GM19438 (cell line): ENCODE results near the gene CRYZL1.
"Not testable (repeated sequence)": the region's sequence is repeated elsewhere in the genome, so short reads cannot be mapped to it uniquely, and the experiment has no call there.

Source experiments
- ATAC-seq: cut with Tn5 transposase; IDR thresholded peaks from one replicate; pipeline ENCODE4 v1.9.1; 2021; ENCODE audit warnings: low read depth; ENCODE audit not compliant: unreplicated experiment

The CRYZL1 gene

GRCh38 chr21:33640697-33641351 is 717 bp downstream of the CRYZL1 start:
- no peak for ATAC-seq

GRCh38 chr21:33634254-33634653 is 7.3 kb downstream of the CRYZL1 start:
- no peak for ATAC-seq

DNA sequence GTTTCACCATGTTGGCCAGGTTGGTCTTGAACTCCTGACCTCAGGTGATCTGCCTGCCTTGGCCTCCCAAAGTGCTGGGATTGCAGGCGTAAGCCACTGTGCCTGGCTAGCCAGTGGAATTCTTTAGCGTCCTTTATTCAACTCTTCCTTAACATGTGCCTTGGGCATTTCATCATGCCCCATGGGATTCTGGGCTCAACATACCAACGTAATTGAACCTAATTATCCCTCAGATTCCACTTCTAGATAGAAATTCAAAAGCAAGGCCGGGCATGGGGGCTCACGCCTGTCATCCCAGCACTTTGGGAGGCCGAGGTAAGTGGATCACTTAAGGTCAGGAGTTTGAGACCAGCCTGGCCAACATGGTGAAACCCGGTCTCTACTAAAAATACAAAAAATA is 15.4 kb downstream of the CRYZL1 start:
- not testable (repeated sequence) for ATAC-seq

DNA sequence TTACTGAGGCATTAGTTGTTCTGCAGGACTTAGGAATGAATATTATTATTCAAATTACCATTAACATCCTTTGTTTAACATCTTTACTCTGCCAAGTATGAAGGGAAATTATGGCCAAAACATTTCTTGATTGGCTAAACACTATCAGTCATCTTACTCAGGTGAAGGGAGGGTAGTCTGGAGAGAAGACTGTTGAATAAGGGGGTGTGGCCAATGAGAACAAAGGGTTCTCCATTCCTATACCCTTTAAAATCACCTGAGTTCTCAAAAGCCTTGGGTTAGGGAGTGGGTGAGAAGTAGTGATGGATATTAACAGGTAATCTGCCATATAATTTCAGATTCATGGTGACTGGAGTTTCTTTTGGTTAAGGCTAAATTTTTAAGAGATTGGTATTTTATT is 19.3 kb downstream of the CRYZL1 start:
- ATAC-seq, result no peak

DNA sequence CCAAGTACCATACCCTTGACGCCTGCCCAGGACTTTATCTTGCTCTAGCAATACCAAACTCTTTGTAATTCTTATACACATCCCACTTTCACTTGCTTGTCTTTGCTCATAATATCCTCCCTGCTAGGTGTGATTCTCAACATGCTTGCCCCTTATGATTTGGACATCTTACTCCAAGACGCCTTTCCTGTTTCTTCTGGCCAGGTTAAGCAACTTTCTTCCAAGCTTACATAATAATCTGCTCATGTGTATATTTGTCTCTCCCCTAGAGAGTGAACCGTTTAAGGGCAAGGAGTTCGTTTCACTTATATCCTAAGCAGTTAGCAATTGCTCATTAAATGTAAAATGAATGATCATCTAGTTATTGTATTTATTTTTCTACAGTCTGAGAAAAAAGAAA is 21.8 kb downstream of the CRYZL1 start:
- no peak for ATAC-seq

- ATAC-seq, result no peak
Measured at GRCh38 chr21:33618407-33618806, 23.1 kb downstream of the CRYZL1 start.

- ATAC-seq, result not testable (repeated sequence)
Measured at GRCh38 chr21:33617565-33617964, 24.0 kb downstream of the CRYZL1 start.

DNA sequence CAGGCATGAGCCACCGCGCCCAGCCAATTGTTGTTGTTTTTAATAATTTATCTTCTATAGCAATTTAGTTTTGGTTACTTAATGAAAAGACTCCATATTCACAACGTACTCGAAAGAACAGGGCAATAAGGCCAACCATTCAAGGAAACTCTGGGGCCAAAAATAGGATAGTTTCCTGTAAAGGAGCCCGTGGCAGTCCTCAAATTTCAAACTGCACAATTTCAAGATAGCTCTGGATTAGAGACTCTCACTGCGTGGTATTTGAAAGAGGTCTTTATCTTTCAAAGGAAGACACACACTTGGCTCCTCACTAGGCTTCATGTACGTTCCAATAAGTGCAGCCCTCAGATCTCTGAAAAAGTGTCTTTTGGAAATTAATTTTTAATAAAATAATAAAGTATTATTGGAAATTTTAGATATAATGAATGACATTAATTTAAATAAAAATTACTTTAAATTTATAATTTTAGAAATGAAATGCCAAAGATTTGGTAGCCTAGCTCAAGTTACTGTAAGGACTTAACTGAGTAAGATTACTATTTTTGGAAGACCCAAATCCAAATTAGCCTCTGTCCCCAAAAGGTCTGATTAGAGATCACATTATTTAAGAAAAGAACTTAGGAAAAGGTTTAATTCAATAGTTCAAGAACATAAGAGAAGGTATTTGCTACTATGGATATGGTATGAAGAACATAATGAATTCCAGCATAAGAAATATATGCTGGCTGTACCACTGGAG is 30.4 kb downstream of the CRYZL1 start:
- ATAC-seq, result no peak

DNA sequence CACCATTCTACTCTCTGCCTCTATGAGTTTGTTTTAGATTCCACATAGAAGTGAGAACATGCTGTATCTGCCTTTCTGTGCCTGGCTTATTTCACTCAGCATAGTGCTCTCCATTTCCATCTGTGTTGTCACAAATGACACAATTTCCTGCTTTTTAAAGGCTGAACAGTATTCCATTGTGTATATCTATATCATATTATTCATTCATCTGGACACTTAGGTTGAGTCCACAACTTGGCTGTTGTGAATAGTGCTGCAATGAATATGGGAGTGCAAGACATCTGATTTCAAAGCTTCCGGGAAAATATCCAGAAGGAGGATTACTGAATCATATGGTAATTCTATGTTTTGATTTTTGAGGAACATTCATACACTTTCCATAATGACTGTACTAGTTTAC is 33.0 kb downstream of the CRYZL1 start:
- no peak for ATAC-seq

- ATAC-seq, result no peak
Measured at GRCh38 chr21:33598051-33598450, 43.5 kb downstream of the CRYZL1 start.

DNA sequence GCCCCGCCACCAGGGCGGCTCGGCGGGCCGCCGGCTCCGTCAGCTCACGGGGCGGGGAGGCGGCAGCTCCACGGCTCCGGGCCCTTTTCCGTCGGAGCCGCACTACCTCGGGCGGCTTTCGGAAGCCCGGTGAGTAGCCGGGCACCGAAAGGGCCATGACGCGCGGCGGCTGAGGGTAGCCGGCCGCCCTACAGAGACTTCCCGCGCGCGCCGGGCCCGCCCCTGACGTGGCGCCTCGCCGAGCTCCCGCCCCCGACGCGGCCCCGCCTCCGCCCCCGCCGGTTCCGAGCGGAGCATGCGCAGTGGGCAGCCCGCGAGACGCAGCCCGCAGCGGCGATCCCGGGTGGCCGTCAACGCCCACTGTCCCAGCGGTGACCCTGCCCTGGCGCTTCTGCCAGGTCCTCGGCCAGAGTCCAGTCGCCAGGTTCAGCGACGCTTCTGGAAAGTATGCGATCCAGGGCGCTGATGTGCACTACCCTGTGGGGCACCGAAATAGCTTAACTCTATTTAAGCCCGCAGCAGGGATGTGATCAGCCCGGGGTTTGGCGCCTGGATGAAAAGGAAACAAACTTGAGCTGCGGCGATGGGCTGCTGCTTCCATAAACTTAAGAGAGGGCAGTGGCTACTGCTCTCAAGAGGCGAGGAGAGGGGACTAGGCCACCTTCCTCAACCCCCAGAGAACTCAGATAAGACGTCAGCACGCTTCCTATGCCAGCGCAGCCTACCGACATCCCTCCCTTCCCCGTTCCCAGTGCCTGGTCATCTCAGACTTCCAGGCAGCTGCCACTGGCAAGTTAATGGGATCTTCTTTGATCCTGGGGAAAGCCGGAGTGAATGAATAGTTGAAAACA is 52.8 kb downstream of the CRYZL1 start, which contains the start of gene DONSON:
Gene DONSON, minus strand, starts transcription at position 200 of the 851 bp plus-strand sequence. Its CDS starts 43 bp downstream, at position 157.
- peak; percentile 88 for ATAC-seq

- ATAC-seq, result peak; percentile 46
Measured at GRCh38 chr21:33587792-33588484, 53.6 kb downstream of the CRYZL1 start.

DNA sequence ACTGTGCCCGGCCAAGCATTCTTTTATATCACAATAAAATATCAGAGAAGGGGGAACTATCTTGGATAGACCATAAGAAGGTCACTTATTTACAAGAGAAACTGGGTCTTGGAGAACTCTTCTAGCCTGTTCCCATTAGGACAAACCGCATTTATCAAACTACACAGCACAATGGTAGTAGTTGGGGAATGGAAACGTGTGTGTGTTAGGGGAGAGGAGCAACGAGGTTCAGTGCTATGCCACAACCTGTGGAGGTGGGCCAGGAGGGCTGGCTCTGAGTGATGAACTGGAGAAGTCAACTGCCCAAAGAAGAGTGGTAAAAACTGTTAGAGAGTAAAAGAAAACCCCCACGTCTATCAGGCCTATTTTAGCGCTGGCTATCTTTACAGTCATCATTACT is 54.6 kb downstream of the CRYZL1 start:
- no peak for ATAC-seq

GRCh38 chr21:33584455-33584854 is 57.1 kb downstream of the CRYZL1 start:
- ATAC-seq, result no peak

GRCh38 chr21:33578959-33579542 is 62.5 kb downstream of the CRYZL1 start:
- ATAC-seq, result no peak

DNA sequence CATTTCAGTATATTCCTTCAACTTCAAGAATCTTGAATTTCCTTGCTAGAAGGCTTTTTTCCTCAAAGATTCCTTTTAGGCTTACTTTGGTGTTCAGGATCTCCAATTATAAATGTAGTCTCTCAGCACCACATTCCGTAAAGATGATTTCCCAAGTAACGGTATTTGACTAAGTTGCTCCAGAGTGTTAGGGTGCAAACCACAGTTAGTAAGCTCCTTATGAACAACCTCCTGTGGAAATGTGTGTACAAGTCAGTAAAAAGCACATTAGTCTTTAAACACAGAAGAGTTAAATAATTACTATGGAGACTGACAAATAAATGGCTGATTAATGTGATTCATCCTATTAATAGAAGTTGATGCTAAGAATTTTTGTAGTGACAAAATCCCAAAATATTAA is 63.3 kb downstream of the CRYZL1 start:
- ATAC-seq, result no peak

- not testable (repeated sequence) for ATAC-seq
Measured at GRCh38 chr21:33576741-33577141, 64.8 kb downstream of the CRYZL1 start.

DNA sequence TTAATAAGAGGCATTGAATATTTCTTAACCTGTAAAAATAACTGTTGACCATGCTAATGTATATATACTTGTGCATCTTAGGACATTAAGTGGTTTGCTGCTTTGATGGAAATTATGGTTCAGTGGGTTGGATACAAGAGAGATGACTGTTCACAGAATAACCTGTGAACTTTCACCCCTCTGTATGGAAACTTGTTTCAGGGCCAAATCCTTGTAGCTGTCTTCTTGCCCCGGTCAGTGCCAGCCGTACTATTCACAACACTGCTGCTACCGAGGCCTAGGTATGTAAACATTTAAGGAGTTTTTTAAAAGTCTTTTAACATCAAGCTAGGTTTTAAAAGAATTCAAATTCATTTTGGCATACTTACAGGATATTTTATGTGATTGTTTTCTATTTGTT is 69.2 kb downstream of the CRYZL1 start:
- no peak for ATAC-seq

DNA sequence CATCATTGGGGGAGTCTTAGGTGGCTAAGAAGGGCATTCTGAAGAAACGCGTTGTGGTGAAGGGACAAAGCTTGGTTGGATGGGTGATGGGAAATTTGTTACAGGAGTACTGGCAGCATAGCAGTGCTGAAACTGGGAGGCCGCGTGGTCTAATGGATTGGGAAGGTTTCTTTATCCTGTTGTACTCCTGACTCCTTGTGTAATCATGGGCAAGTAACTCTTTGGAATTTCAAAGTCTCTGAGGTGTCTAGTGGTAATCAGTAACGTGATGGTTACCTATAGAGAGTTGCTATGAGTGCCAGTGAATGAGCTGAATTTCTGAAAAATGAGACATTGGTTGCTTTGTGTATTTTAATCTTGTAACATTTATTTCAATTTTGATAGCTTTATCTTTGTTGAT is 71.5 kb downstream of the CRYZL1 start:
- ATAC-seq, result no peak

GRCh38 chr21:33568448-33568847 is 73.1 kb downstream of the CRYZL1 start:
- no peak for ATAC-seq
